Adrenal gland (tissue), 5 donors: ENCODE data around the gene MCF2L.

ENCODE experiments used
- CTCF ChIP-seq, 6 experiments: fragments of 450-650 bp in 4 of 6; fragments of 200-600 bp in 2 of 6; sonication (generic) in 1 of 6; IDR thresholded peaks; 1 replicate in 5 of 6; 2 replicates in 1 of 6; pipeline versions ENCODE4 v1.5.1 to v1.8.0; 2016 to 2021; ENCODE audit warnings: antibody characterized with exemption in 6 of 6, mild to moderate bottlenecking in 2 of 6, moderate library complexity in 1 of 6
- POLR2A ChIP-seq, 2 donors: fragments of 450-650 bp; IDR thresholded peaks; one replicate each; pipeline ENCODE4 v1.6.1; 2017; ENCODE audit warnings: antibody characterized with exemption in 2 of 2, mild to moderate bottlenecking in 2 of 2, moderate library complexity in 1 of 2
- donor health status: DM: no; HTN: no; CAD: no.

- TF ChIP-seq CTCF (IDR thresholded peaks at IDR 0.05) (no peak), POLR2A (IDR thresholded peaks at IDR 0.05) (no peak)
Observed at GRCh38 chr13:113118261-113119021, 149.4 kb downstream of the MCF2L start.
